SU-DHL-6 (cell line): ENCODE results near the gene USP30.

ENCODE experiments used
- H2AFZ ChIP-seq: fragments of 200-600 bp; sonication (generic); 2 replicates; pipeline ENCODE4 v1.6.1; 2014; ENCODE audit warnings: low read depth, mild to moderate bottlenecking, moderate library complexity, mixed read lengths, antibody characterized with exemption, low read length; ENCODE audit not compliant: severe bottlenecking
- H3F3A ChIP-seq: fragments of 200-600 bp; shearing (Covaris generic); 2 replicates; pipeline ENCODE4 v1.6.0; 2016; ENCODE audit warnings: antibody characterized with exemption, mild to moderate bottlenecking; ENCODE audit not compliant: insufficient read depth
- H3K27ac ChIP-seq: fragments of 200-600 bp; sonication (generic); 2 replicates; pipeline ENCODE4 v1.5.1; 2016; ENCODE audit warnings: low read depth, mild to moderate bottlenecking, low read length, moderate library complexity, mixed read lengths
- H3K27me3 ChIP-seq: fragments of 200-600 bp; sonication (generic), shearing (Covaris generic); 2 replicates; pipeline ENCODE4 v1.6.0; 2014; ENCODE audit warnings: mild to moderate bottlenecking, low read length
- H3K36me3 ChIP-seq: fragments of 200-600 bp; sonication (generic); 2 replicates; pipeline ENCODE4 v1.6.1; 2014; ENCODE audit warnings: mild to moderate bottlenecking, low read length, mixed read lengths
- H3K4me2 ChIP-seq: fragments of 300-600, 200-600 bp; shearing (Covaris generic), sonication (generic); 2 replicates; pipeline ENCODE4 v1.6.0; 2014; ENCODE audit warnings: low read length, low read depth, mild to moderate bottlenecking; ENCODE audit not compliant: poor library complexity, severe bottlenecking
- H3K4me3 ChIP-seq: fragments of 200-600 bp; sonication (generic); 2 replicates; pipeline ENCODE4 v1.5.1; 2014; ENCODE audit warnings: antibody characterized with exemption, low read length, mild to moderate bottlenecking, mixed read lengths; ENCODE audit not compliant: insufficient read depth, poor library complexity, severe bottlenecking
- H3K79me2 ChIP-seq: fragments of 200-600 bp; sonication (generic); 2 replicates; pipeline ENCODE4 v1.6.1; 2014; ENCODE audit warnings: mild to moderate bottlenecking, low read length, moderate library complexity; ENCODE audit not compliant: insufficient read depth
- H3K9ac ChIP-seq: fragments of 200-600 bp; sonication (generic); 2 replicates; pipeline ENCODE4 v1.7.0; 2014; ENCODE audit warnings: mild to moderate bottlenecking, low read length
- H3K9me2 ChIP-seq: fragments of 200-600 bp; sonication (generic); replicated peaks from 2 replicates; pipeline ENCODE4 v1.6.1; 2014; ENCODE audit warnings: low read length; ENCODE audit not compliant: insufficient read depth
- H3K9me3 ChIP-seq: fragments of 200-600 bp; sonication (generic); 2 replicates; pipeline ENCODE4 v1.6.1; 2014; ENCODE audit warnings: low read length, mixed read lengths; ENCODE audit not compliant: insufficient read depth
- H4K20me1 ChIP-seq: fragments of 200-600 bp; sonication (generic); 2 replicates; pipeline ENCODE4 v1.6.1; 2014; ENCODE audit warnings: low read depth, mild to moderate bottlenecking, antibody characterized with exemption, low read length, moderate library complexity, mixed read lengths
- EZH2phosphoT487 ChIP-seq: fragments of 200-600 bp; sonication (generic), shearing (Covaris generic); conservative IDR thresholded peaks from 2 replicates; pipeline ENCODE4 v1.6.1; 2018; ENCODE audit warnings: mild to moderate bottlenecking, antibody characterized with exemption, low read length, moderate library complexity, mixed read lengths
- TF ChIP-seq, protein P1 (sequence below): fragments of 200-600 bp; sonication (generic); IDR thresholded peaks from one replicate; pipeline ENCODE4 v1.5.1; 2017; ENCODE audit warnings: antibody characterized with exemption, mild to moderate bottlenecking, low read length, moderate library complexity; ENCODE audit not compliant: insufficient read depth, poor library complexity, severe bottlenecking

USP30 gene

GRCh38 chr12:109115404-109115757 lies 63.0 kb downstream of the USP30 start:
- H2AFZ ChIP-seq, result no peak overlapping the region
- H3K9ac ChIP-seq, result no peak overlapping the region
- no peaks in the 10 kb centered on the region for H3K36me3 ChIP-seq
- no peak overlapping the region for H3K4me3 ChIP-seq
- no peaks in the 10 kb centered on the region for H3K27me3 ChIP-seq
- H3K9me2 ChIP-seq, result no peaks in the 10 kb centered on the region
- H3K27ac ChIP-seq, result no peak overlapping the region
- H4K20me1 ChIP-seq, result no peaks in the 10 kb centered on the region
- H3K79me2 ChIP-seq, result no peaks in the 10 kb centered on the region
- H3K4me2 ChIP-seq, result no peak overlapping the region
- H3K9me3 ChIP-seq, result no peaks in the 10 kb centered on the region
- TF ChIP-seq, protein P1, sequence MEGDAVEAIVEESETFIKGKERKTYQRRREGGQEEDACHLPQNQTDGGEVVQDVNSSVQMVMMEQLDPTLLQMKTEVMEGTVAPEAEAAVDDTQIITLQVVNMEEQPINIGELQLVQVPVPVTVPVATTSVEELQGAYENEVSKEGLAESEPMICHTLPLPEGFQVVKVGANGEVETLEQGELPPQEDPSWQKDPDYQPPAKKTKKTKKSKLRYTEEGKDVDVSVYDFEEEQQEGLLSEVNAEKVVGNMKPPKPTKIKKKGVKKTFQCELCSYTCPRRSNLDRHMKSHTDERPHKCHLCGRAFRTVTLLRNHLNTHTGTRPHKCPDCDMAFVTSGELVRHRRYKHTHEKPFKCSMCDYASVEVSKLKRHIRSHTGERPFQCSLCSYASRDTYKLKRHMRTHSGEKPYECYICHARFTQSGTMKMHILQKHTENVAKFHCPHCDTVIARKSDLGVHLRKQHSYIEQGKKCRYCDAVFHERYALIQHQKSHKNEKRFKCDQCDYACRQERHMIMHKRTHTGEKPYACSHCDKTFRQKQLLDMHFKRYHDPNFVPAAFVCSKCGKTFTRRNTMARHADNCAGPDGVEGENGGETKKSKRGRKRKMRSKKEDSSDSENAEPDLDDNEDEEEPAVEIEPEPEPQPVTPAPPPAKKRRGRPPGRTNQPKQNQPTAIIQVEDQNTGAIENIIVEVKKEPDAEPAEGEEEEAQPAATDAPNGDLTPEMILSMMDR, result no peak
- no peak for TF ChIP-seq EZH2phosphoT487
- H3F3A ChIP-seq, result no peaks in the 10 kb centered on the region

GRCh38 chr12:109115758-109116610 lies 63.6 kb downstream of the USP30 start, which contains the start of gene ACACB:
ACACB (plus strand) TSS chr12:109116587; CDS start chr12:109139406, 22,819 bp downstream.
- H3K27ac ChIP-seq, result no peak within 1 kb of the TSS

GRCh38 chr12:109116611-109116949 lies 64.2 kb downstream of the USP30 start:
- Histone ChIP-seq H3K27me3 (no peaks in the 10 kb centered on the region), H3K27ac (no peak overlapping the region), H3K9me2 (no peaks in the 10 kb centered on the region), H3K79me2 (no peaks in the 10 kb centered on the region), H4K20me1 (no peaks in the 10 kb centered on the region), H2AFZ (no peak overlapping the region), H3K36me3 (no peaks in the 10 kb centered on the region), H3K9me3 (no peaks in the 10 kb centered on the region), H3K9ac (no peak overlapping the region), H3F3A (no peaks in the 10 kb centered on the region), H3K4me3 (no peak overlapping the region), H3K4me2 (no peak overlapping the region)
- TF ChIP-seq EZH2phosphoT487, result no peak
- TF ChIP-seq, protein P1, result no peak

More at GRCh38 chr12:109115758-109116610, 63.6 kb downstream of the USP30 start, which contains the start of gene ACACB:
- Histone ChIP-seq H3K9ac (no peak within 1 kb of the TSS), H3K27me3 (no peaks in the 10 kb centered on the region), H4K20me1 (no peaks in the 10 kb centered on the region), H3K36me3 (no peaks in the 10 kb centered on the region), H2AFZ (no peak within 1 kb of the TSS), H3K4me3 (no peak within 1 kb of the TSS), H3K4me2 (no peak within 1 kb of the TSS), H3K9me2 (no peaks in the 10 kb centered on the region), H3F3A (no peaks in the 10 kb centered on the region), H3K9me3 (no peaks in the 10 kb centered on the region), H3K79me2 (no peaks in the 10 kb centered on the region)
- TF ChIP-seq, protein P1, result no peak
- no peak for TF ChIP-seq EZH2phosphoT487
